ENCODE measurements around the gene SLC6A11. TPM values are rescaled to one million over a fixed set of nuclear protein-coding genes. Genes with fewer than 3 reads are reported as not detected.

Gene SLC6A11
- total and polyA plus RNA-seq, 9 of the 15 experiments (the other 6 are each of a cell fraction or from before 2014, with no cell fraction given): 0.04 TPM; not detected in 8

DNA sequence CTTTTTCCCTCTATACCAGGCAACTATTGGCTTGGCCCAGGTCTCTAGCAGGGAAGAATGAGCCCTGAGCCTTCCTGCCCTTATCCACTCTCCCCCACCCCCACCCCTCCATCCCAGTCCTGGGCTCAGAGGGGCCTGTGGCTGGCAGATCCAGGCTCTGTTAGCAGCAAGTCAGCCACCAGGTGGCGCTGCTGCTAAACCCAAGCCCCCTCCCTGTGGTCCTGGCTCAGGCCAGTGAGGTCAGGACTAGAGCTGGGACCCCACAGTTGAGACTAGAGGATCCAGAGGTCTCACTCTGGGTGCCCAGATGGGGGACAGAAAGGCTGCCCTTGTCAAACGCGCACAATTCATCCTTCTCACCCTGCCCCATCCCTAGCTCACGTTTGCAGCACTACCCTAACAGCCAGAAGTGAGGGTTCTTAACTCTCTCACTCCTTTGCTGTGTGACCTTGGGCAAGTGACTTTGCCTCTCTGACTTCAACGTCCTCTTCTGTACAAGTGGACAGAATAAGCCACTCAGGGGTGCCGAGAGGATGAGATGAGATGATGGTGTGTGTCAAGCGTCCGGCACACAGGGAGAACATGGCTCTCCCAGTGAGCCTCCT is 129.8 kb downstream of the SLC6A11 start (continued):
- TF ChIP-seq, protein P1, sequence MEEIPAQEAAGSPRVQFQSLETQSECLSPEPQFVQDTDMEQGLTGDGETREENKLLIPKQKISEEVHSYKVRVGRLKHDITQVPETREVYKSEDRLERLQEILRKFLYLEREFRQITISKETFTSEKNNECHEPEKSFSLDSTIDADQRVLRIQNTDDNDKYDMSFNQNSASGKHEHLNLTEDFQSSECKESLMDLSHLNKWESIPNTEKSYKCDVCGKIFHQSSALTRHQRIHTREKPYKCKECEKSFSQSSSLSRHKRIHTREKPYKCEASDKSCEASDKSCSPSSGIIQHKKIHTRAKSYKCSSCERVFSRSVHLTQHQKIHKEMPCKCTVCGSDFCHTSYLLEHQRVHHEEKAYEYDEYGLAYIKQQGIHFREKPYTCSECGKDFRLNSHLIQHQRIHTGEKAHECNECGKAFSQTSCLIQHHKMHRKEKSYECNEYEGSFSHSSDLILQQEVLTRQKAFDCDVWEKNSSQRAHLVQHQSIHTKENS (CRISPR knock-in tag; IDR thresholded peaks at IDR 0.05): no peak
- TF ChIP-seq SMARCE1 (IDR thresholded peaks at IDR 0.05) (0 out of 2 replicates have a peak, but pooled peaks have one; percentile 13), HNRNPH1 (optimal IDR thresholded peaks at IDR 0.05; ENCODE audit: low read depth, low read length) (no peak), SIN3A (IDR thresholded peaks at IDR 0.05; ENCODE audit: borderline replicate concordance in 2 of 2, control insufficient read depth in 1 of 2, low read depth in 2 of 2, low read length in 2 of 2) (no peak), NR3C1 (CRISPR knock-in tag; IDR thresholded peaks at IDR 0.05) (no peak), BRD4 (IDR thresholded peaks at IDR 0.05) (no peak), DPF2 (IDR thresholded peaks at IDR 0.05) (no peak), FOXJ3 (CRISPR knock-in tag; IDR thresholded peaks at IDR 0.05) (no peak), RAD21 (CRISPR knock-in tag; conservative IDR thresholded peaks at IDR 0.05 in 1 of 2, IDR thresholded peaks at IDR 0.05 in 1 of 2) (peak; percentile 65 to 86), ARID1B (IDR thresholded peaks at IDR 0.05) (no peak), ZNF140 (CRISPR knock-in tag; IDR thresholded peaks at IDR 0.05) (no peak), NBN (IDR thresholded peaks at IDR 0.05; ENCODE audit: low read depth) (no peak), CHD1 (IDR thresholded peaks at IDR 0.05; ENCODE audit: low read length) (no peak), ZFPM2 (CRISPR knock-in tag; IDR thresholded peaks at IDR 0.05) (no peak), HNRNPUL1 (IDR thresholded peaks at IDR 0.05; ENCODE audit: low read length) (no peak), HDAC6 (IDR thresholded peaks at IDR 0.05; ENCODE audit: low read depth, low read length) (no peak), STAG1 (CRISPR knock-in tag; IDR thresholded peaks at IDR 0.05; ENCODE audit: borderline replicate concordance) (peak; percentile 67; the same call in 1 of the 2 replicates), KLF16 (IDR thresholded peaks at IDR 0.05) (no peak), MEIS2 (IDR thresholded peaks at IDR 0.05; ENCODE audit: partially characterized antibody) (no peak)
- TF ChIP-seq, protein P2, sequence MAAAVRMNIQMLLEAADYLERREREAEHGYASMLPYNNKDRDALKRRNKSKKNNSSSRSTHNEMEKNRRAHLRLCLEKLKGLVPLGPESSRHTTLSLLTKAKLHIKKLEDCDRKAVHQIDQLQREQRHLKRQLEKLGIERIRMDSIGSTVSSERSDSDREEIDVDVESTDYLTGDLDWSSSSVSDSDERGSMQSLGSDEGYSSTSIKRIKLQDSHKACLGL (CRISPR knock-in tag; IDR thresholded peaks at IDR 0.05; ENCODE audit: borderline replicate concordance, poor library complexity, severe bottlenecking): no peak
- TF ChIP-seq, protein P3, sequence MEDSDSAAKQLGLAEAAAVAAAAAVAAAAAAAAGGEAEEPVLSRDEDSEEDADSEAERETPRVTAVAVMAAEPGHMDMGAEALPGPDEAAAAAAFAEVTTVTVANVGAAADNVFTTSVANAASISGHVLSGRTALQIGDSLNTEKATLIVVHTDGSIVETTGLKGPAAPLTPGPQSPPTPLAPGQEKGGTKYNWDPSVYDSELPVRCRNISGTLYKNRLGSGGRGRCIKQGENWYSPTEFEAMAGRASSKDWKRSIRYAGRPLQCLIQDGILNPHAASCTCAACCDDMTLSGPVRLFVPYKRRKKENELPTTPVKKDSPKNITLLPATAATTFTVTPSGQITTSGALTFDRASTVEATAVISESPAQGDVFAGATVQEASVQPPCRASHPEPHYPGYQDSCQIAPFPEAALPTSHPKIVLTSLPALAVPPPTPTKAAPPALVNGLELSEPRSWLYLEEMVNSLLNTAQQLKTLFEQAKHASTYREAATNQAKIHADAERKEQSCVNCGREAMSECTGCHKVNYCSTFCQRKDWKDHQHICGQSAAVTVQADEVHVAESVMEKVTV (CRISPR knock-in tag; IDR thresholded peaks at IDR 0.05): 0 out of 2 replicates have a peak, but pooled peaks have one; percentile 25
- TF ChIP-seq, protein P4, sequence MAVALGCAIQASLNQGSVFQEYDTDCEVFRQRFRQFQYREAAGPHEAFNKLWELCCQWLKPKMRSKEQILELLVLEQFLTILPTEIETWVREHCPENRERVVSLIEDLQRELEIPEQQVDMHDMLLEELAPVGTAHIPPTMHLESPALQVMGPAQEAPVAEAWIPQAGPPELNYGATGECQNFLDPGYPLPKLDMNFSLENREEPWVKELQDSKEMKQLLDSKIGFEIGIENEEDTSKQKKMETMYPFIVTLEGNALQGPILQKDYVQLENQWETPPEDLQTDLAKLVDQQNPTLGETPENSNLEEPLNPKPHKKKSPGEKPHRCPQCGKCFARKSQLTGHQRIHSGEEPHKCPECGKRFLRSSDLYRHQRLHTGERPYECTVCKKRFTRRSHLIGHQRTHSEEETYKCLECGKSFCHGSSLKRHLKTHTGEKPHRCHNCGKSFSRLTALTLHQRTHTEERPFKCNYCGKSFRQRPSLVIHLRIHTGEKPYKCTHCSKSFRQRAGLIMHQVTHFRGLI (CRISPR knock-in tag; IDR thresholded peaks at IDR 0.05): no peak
- TF ChIP-seq, protein P5, sequence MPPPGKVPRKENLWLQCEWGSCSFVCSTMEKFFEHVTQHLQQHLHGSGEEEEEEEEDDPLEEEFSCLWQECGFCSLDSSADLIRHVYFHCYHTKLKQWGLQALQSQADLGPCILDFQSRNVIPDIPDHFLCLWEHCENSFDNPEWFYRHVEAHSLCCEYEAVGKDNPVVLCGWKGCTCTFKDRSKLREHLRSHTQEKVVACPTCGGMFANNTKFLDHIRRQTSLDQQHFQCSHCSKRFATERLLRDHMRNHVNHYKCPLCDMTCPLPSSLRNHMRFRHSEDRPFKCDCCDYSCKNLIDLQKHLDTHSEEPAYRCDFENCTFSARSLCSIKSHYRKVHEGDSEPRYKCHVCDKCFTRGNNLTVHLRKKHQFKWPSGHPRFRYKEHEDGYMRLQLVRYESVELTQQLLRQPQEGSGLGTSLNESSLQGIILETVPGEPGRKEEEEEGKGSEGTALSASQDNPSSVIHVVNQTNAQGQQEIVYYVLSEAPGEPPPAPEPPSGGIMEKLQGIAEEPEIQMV (tag; conservative IDR thresholded peaks at IDR 0.05; ENCODE audit: low read depth): no peak

Data from K562 (cell line).